ENCODE measurements around the gene TRMU. TPM values are rescaled to one million over a fixed set of nuclear protein-coding genes. Genes with fewer than 3 reads are reported as not detected.

Gene TRMU
- total and polyA plus RNA-seq, 2 of the 4 experiments (the other 2 are of a cell fraction): 19.0 to 36.4 TPM

GRCh38 chr22:46318576-46318975 is 16.9 kb upstream of the TRMU start:
- Histone ChIP-seq H3K4me3 (ENCODE audit: insufficient read depth, low read depth, low read length) (no peak overlapping the region), H3K36me3 (ENCODE audit: control insufficient read depth, insufficient read depth, low read length) (peaks cover 17% of the 10 kb centered on the region), H2AK9ac (replicated peaks; ENCODE audit: low read depth, low read length, poor library complexity) (no peak overlapping the region), H4K91ac (ENCODE audit: insufficient read depth, low read depth, low read length) (no peak overlapping the region), H3K27ac (ENCODE audit: insufficient read depth, low read length) (no peak overlapping the region), H2BK120ac (ENCODE audit: low read depth, low read length) (no peak overlapping the region), H4K5ac (ENCODE audit: low read depth, low read length) (no peak overlapping the region), H2AFZ (replicated peaks; ENCODE audit: low read length, poor library complexity) (no peak overlapping the region), H3K9me1 (ENCODE audit: insufficient read depth, low read length) (no peaks in the 10 kb centered on the region), H2AK5ac (ENCODE audit: low read depth, low read length) (no peak overlapping the region), H2BK15ac (ENCODE audit: low read depth, low read length) (no peak overlapping the region), H3K14ac (replicated peaks; ENCODE audit: low read depth, low read length) (no peak overlapping the region), H2BK5ac (ENCODE audit: low read depth, low read length, poor library complexity, severe bottlenecking) (no peak overlapping the region), H3K4me1 (ENCODE audit: control insufficient read depth, insufficient read depth, low read length) (no peaks in the 10 kb centered on the region), H3K4me2 (ENCODE audit: low read depth, low read length) (no peak overlapping the region), H4K20me1 (ENCODE audit: insufficient read depth, low read length) (no peaks in the 10 kb centered on the region; the same call in 1 of the 2 replicates), H3K23ac (ENCODE audit: low read depth, low read length) (no peak overlapping the region), H2BK20ac (ENCODE audit: low read depth, low read length) (no peak overlapping the region), H4K8ac (ENCODE audit: low read depth in 2 of 2, low read length in 2 of 2) (no peak overlapping the region), H3K4ac (ENCODE audit: low read depth, low read length) (no peak overlapping the region), H3K9me3 (ENCODE audit: control insufficient read depth, insufficient read depth, low read length) (no peaks in the 10 kb centered on the region), H3K27me3 (ENCODE audit: control insufficient read depth, insufficient read depth, low read length) (no peaks in the 10 kb centered on the region), H3K56ac (ENCODE audit: extremely low read depth, insufficient read depth, low read length) (no peak overlapping the region), H3K18ac (ENCODE audit: low read depth, low read length) (no peak overlapping the region), H3K79me1 (ENCODE audit: low read depth in 1 of 2, low read length in 2 of 2) (peaks cover 27 to 52% of the 10 kb centered on the region in 2 experiments), H3K9ac (ENCODE audit: low read depth, low read length) (no peak overlapping the region)
- in situ Hi-C loops (cut with MboI; ENCODE audit: low sequenced_read_pairs): no loop called here
- dilution Hi-C loops (cut with HindIII; ENCODE audit: low sequenced_read_pairs, unreplicated experiment): no loop called here
- WGBS, 2 experiments (ENCODE audit: extremely low coverage in 2 of 2, insufficient read length in 1 of 2): 100% methylated on average over 7 of the region's 15 CpGs; no CpG with 5 or more reads in 1 of the 2 experiments
- ChIA-PET CTCF (no interaction called here), POLR2A (ENCODE audit: unreplicated experiment) (no interaction called here)
- ATAC-seq (ENCODE audit: low read depth): no peak
- intact Hi-C loops (cut with micrococcal nuclease): no loop called here
- no TSS peak for BruUV-seq (replicated peaks)
- TF ChIP-seq BHLHE40 (IDR thresholded peaks at IDR 0.05; ENCODE audit: low read depth, low read length): no peak
- TF ChIP-seq RCOR1 (IDR thresholded peaks at IDR 0.05; ENCODE audit: insufficient replicate concordance, low read length): no peak
- TF ChIP-seq CHD1 (IDR thresholded peaks at IDR 0.05; ENCODE audit: low read depth, low read length): no peak
- no peak for TF ChIP-seq CTCF (conservative IDR thresholded peaks at IDR 0.05; ENCODE audit: low read depth, low read length)
- no peak for TF ChIP-seq RFX5 (IDR thresholded peaks at IDR 0.05; ENCODE audit: low read depth, low read length)
- TF ChIP-seq MXI1 (IDR thresholded peaks at IDR 0.05; ENCODE audit: borderline replicate concordance, low read depth, low read length): no peak
- no peak for TF ChIP-seq FOS (IDR thresholded peaks at IDR 0.05; ENCODE audit: low read depth, low read length)
- TF ChIP-seq ELK1 (IDR thresholded peaks at IDR 0.05; ENCODE audit: borderline replicate concordance, low read depth, low read length): no peak
- no peak for TF ChIP-seq MAZ (IDR thresholded peaks at IDR 0.05; ENCODE audit: borderline replicate concordance, low read depth, low read length)
- no peak for TF ChIP-seq NFE2L2 (IDR thresholded peaks at IDR 0.05; ENCODE audit: low read depth, low read length)
- TF ChIP-seq CEBPB (IDR thresholded peaks at IDR 0.05; ENCODE audit: low read depth, low read length): no peak
- TF ChIP-seq MAFK (IDR thresholded peaks at IDR 0.05; ENCODE audit: low read depth, low read length): no peak
- TF ChIP-seq USF2 (IDR thresholded peaks at IDR 0.05; ENCODE audit: low read depth, low read length): no peak
- no peak for TF ChIP-seq POLR2A (IDR thresholded peaks at IDR 0.05; ENCODE audit: low read depth, low read length)
- TF ChIP-seq RAD21 (IDR thresholded peaks at IDR 0.05; ENCODE audit: low read length): no peak
- no peak for TF ChIP-seq SMC3 (IDR thresholded peaks at IDR 0.05; ENCODE audit: low read depth, low read length)
- DNase-seq: no peak
